ENCODE data around the gene CHRNA4.

DNA sequence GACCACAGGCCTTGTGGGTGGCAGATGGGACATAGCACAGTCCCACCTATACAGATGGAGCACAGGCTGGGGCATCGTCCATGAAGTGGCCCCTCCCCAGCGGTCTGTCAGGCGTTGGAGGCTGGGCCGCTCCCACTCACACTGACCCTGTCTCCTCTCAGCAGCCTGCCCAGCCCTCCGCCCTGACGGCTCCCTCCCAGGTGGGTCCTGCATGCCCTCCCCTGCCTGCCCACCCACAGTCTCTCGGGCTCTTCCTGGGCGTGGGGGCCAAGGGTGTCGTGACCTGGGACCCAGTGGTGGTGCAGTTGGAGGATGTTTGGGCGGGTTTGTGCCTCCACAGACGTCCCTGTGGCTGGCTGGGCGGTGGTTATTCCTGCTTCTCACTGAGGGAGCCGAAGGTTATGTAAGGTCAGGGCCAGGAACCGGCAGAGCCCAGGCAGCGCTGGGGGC lies 45.9 kb downstream of the CHRNA4 start:
- TF ChIP-seq, protein P1, sequence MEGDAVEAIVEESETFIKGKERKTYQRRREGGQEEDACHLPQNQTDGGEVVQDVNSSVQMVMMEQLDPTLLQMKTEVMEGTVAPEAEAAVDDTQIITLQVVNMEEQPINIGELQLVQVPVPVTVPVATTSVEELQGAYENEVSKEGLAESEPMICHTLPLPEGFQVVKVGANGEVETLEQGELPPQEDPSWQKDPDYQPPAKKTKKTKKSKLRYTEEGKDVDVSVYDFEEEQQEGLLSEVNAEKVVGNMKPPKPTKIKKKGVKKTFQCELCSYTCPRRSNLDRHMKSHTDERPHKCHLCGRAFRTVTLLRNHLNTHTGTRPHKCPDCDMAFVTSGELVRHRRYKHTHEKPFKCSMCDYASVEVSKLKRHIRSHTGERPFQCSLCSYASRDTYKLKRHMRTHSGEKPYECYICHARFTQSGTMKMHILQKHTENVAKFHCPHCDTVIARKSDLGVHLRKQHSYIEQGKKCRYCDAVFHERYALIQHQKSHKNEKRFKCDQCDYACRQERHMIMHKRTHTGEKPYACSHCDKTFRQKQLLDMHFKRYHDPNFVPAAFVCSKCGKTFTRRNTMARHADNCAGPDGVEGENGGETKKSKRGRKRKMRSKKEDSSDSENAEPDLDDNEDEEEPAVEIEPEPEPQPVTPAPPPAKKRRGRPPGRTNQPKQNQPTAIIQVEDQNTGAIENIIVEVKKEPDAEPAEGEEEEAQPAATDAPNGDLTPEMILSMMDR (conservative IDR thresholded peaks at IDR 0.05; ENCODE audit: low read length) = no peak
- no peak for TF ChIP-seq EZH2phosphoT487 (IDR thresholded peaks at IDR 0.05; ENCODE audit: borderline replicate concordance)

Measured in Loucy (cell line).